ENCODE results near the gene CEP68. TPM values are rescaled to one million over a fixed set of nuclear protein-coding genes. Genes with fewer than 3 reads are reported as not detected.
A peak's percentile ranks its signal among the peaks of the same experiment; 100 is the strongest.

CEP68 gene
- 10 to 100 TPM; 11.6 to 32.2 (median 15.9) TPM for total RNA-seq

DNA sequence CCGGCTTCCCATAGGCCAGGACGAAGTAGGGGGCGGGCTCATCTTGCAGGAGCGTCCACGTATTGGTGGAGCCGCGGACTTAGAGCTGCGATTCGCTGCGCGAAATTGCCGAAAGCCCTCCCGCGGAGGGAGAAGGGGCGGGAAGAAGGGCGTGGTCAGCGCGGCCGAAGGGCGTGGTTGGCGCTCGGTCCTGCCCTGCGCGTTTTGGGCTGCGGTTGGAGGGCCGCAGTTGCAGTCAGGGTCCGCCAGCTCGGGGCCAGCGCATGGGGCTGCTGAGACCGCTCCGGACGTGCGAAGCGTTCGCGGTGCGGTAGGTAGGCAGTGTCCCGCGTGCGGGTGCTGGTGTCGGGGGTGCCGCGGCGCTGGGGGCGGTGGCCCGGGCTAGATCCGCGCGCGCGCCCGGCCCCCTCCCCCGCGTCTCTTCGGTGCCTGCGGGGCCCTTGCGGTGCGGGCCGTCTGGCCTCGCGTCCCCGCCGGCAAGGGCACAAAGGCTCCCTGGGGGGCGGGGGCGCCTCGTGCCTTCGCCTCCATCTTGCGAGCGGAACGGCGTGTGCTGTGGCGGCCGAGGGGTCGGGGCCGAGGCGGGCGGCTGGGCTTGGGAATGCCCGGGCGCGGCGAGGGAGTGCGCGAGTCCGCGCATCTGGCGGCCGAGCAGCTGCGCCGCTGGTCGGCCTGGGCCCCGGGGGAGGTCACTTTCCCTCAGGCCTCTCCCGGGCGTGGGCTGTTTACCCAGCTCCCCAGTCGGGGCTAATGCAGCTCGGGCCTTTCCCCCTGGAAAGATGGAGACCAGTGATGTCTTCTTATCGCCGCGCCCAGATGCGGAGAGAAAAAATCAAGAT lies at the start of gene CEP68:
Gene CEP68 (plus strand): TSS at position 202 of the 839 bp plus-strand sequence. CDS start 13,029 bp downstream, outside the sequence.
- DNase-seq = peak; percentile 98
- Histone ChIP-seq H3K9me3 (no peaks in the 10 kb centered on the region), H3K27me3 (no peaks in the 10 kb centered on the region), H3K36me3 (no peaks in the 10 kb centered on the region), H3K4me1 (peaks cover 6 to 56% (median 36%) of the 10 kb centered on the region in 4 donors), H3K27ac (peak within 1 kb of the TSS; percentile 94 to 96 (median 96)), H3K4me3 (peak within 1 kb of the TSS; percentile 81 to 98 (median 94))
- TF ChIP-seq CTCF (IDR thresholded peaks at IDR 0.05) (no peak), POLR2AphosphoS5 (IDR thresholded peaks at IDR 0.05) (peak; percentile 92 to 94 (median 93)), EP300 (IDR thresholded peaks at IDR 0.05; ENCODE audit: low read depth) (no peak), POLR2A (IDR thresholded peaks at IDR 0.05) (peak; percentile 79)
- WGBS, 2 donors (ENCODE audit: low coverage in 1 of 2) = 2% methylated on average over 32 of the region's 99 CpGs; no CpG with 5 or more reads in 1 of the 2 donors
- in situ Hi-C loops (cut with MboI; ENCODE audit: low pct_ligation_motif_present in 1 of 4, low pct_unique_long_range_greater_than_20kb in 1 of 4, low sequenced_read_pairs in 3 of 4) = loop anchor here in 3 of 4 donors (25.0 kb wide), 2 partner anchors 131 to 506 kb away; no protein-coding TSS in a partner anchor
- intact Hi-C loops (cut with DNase I; ENCODE audit: low total_unique reads) = loop anchor here (2.0 to 10.0 kb wide), 2 partner anchors 62 to 74 kb away; partner anchors contain the start of gene RAB1A

DNA sequence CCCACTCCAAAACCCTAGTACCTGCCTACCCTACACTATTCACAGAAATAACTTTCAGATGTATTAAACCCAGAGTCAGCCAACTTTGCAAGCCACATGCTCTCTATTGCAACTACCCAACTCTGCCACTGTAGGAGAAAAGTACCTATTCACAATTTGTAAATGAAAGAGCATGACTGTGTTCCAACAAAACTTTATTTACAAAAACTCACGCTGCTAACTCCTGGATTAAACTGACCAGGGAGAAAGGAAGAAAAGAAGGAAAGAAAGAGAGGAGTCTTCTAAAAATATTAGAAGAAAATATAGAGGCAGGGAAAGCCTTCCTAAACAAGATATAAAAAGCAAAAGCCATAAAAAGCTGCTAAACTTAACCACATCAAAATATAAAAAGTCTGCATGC lies 42.4 kb upstream of the CEP68 start:
- H3K4me1 ChIP-seq = no peaks in the 10 kb centered on the region
- no peak for DNase-seq
- 75 to 82% methylated on average over 1 of the region's 1 CpG for whole genome bisulfite sequencing, 2 donors (ENCODE audit: low coverage in 1 of 2)
- no peaks in the 10 kb centered on the region for H3K9me3 ChIP-seq
- no peaks in the 10 kb centered on the region for H3K27me3 ChIP-seq
- no peak overlapping the region for H3K4me3 ChIP-seq
- peaks cover 0 to 12% (median 0%) of the 10 kb centered on the region in 4 donors for H3K36me3 ChIP-seq
- no peak for TF ChIP-seq CTCF (IDR thresholded peaks at IDR 0.05)
- TF ChIP-seq EP300 (IDR thresholded peaks at IDR 0.05; ENCODE audit: low read depth) = no peak
- TF ChIP-seq POLR2AphosphoS5 (IDR thresholded peaks at IDR 0.05) = no peak
- TF ChIP-seq POLR2A (IDR thresholded peaks at IDR 0.05) = no peak
- no peak overlapping the region for H3K27ac ChIP-seq
- in situ Hi-C loops (cut with MboI; ENCODE audit: low pct_ligation_motif_present in 1 of 4, low pct_unique_long_range_greater_than_20kb in 1 of 4, low sequenced_read_pairs in 3 of 4) = no loop called here
- intact Hi-C loops (cut with DNase I; ENCODE audit: low total_unique reads) = no loop called here

DNA sequence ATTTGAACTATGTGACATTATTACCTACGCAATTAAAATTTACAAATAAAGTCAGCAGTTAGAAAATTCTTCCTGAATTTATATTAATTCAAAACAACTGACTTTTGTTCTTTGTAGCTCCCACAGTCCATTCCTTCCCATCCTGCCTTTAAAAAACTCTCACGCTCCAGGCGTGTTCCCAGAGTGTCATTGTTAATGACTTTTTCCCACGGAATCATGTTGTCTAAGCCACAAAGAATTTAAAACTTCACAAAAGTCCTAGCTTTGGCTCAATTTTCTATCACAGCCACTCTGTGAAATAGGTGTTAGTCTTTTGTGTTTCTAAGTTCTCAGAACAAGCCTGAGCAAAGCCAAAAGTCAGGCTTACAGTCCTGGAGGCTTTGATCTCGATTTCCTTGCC lies 40.5 kb upstream of the CEP68 start:
- intact Hi-C loops (cut with DNase I; ENCODE audit: low total_unique reads) = no loop called here
- Histone ChIP-seq H3K36me3 (peaks cover 0 to 12% (median 0%) of the 10 kb centered on the region in 4 donors), H3K27ac (no peak overlapping the region), H3K4me1 (no peaks in the 10 kb centered on the region), H3K27me3 (no peaks in the 10 kb centered on the region), H3K9me3 (no peaks in the 10 kb centered on the region), H3K4me3 (no peak overlapping the region)
- no peak for DNase-seq
- TF ChIP-seq POLR2A (IDR thresholded peaks at IDR 0.05) (no peak), EP300 (IDR thresholded peaks at IDR 0.05; ENCODE audit: low read depth) (no peak), POLR2AphosphoS5 (IDR thresholded peaks at IDR 0.05) (no peak), CTCF (IDR thresholded peaks at IDR 0.05) (no peak)
- 87 to 94% methylated on average over 5 of the region's 5 CpGs for WGBS, 2 donors (ENCODE audit: low coverage in 1 of 2)
- in situ Hi-C loops (cut with MboI; ENCODE audit: low pct_ligation_motif_present in 1 of 4, low pct_unique_long_range_greater_than_20kb in 1 of 4, low sequenced_read_pairs in 3 of 4) = no loop called here

DNA sequence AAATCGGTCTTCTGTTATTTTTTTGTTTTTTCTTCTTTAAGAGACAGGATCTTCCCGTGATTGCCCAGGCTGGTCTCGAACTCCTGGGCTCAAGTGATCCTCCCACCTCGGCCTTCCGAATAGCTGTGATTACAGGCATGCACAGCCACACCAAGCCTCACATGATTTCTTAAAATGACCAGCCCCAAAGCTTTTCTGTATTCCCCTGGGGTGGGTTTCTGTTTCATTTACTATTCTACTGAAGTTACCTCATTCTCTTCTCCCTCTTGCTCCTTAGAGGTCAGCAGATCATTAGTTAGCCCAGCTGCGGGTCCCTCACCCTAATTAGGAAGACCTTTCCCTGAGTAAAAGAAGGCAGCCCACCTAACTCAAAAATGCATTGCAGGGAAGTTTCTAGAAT lies 39.4 kb upstream of the CEP68 start:
- Histone ChIP-seq H3K4me3 (no peak overlapping the region), H3K4me1 (no peaks in the 10 kb centered on the region), H3K27ac (no peak overlapping the region), H3K9me3 (no peaks in the 10 kb centered on the region), H3K27me3 (no peaks in the 10 kb centered on the region), H3K36me3 (peaks cover 0 to 12% (median 0%) of the 10 kb centered on the region in 4 donors)
- intact Hi-C loops (cut with DNase I; ENCODE audit: low total_unique reads) = no loop called here
- in situ Hi-C loops (cut with MboI; ENCODE audit: low pct_ligation_motif_present in 1 of 4, low pct_unique_long_range_greater_than_20kb in 1 of 4, low sequenced_read_pairs in 3 of 4) = no loop called here
- no peak for TF ChIP-seq POLR2AphosphoS5 (IDR thresholded peaks at IDR 0.05)
- TF ChIP-seq POLR2A (IDR thresholded peaks at IDR 0.05) = no peak
- TF ChIP-seq EP300 (IDR thresholded peaks at IDR 0.05; ENCODE audit: low read depth) = no peak
- no peak for TF ChIP-seq CTCF (IDR thresholded peaks at IDR 0.05)
- no peak for DNase-seq
- WGBS, 2 donors (ENCODE audit: low coverage in 1 of 2) = 82 to 100% methylated on average over 5 to 6 of the region's 6 CpGs

Data from transverse colon (tissue), 4 donors.